IMR-90 (cell line): ENCODE data around the gene RFTN1. TPM values are rescaled to one million over a fixed set of nuclear protein-coding genes. Genes with fewer than 3 reads are reported as not detected.
A peak's percentile ranks its signal among the peaks of the same experiment; 100 is the strongest.

Source experiments
- ATAC-seq: fragments of 200-7000 bp; cut with Tn5 transposase; 2 replicates; pipeline ENCODE4 v1.9.1; 2020; ENCODE audit warnings: low read depth, mild to moderate bottlenecking, moderate library complexity
- Bru-seq: library from RNA; stranded (reverse); fragments of 400-500 nt; gene quantifications from one replicate; lab custom pipeline; 2021; lab: Mats Ljungman, UMichigan
- BruChase-seq, 2 experiments: library from RNA; stranded (reverse); fragments of 400-500 nt; gene quantifications; one replicate each; lab custom pipeline; 2021; lab: Mats Ljungman, UMichigan
- BruUV-seq: library from RNA; stranded (reverse); fragments of 400-500 nt; replicated peaks from 2 replicates; lab custom pipeline; 2021; lab: Mats Ljungman, UMichigan
- CTCF ChIA-PET: fragments of 300-600 bp; formaldehyde crosslinking; extraction: SDS; loops from one replicate; lab custom pipeline; 2021; ENCODE audit warnings: antibody characterized with exemption; lab: Yijun Ruan, JAX
- POLR2A ChIA-PET: fragments of 300-600 bp; sonication (Branson Sonifier 250); formaldehyde crosslinking; loops from one replicate; lab custom pipeline; 2022; ENCODE audit warnings: antibody characterized with exemption; ENCODE audit not compliant: unreplicated experiment; lab: Charles Lee
- DNase-seq: peaks from one replicate; pipeline ENCODE4 v3.0.0; 2013
- H2AFZ ChIP-seq: replicated peaks from 2 replicates; pipeline ENCODE3; 2013; ENCODE audit warnings: low read length, mild to moderate bottlenecking; ENCODE audit not compliant: poor library complexity
- H2AK5ac ChIP-seq: 2 replicates; pipeline ENCODE4 v1.6.1; 2013; ENCODE audit warnings: low read depth, low read length, inconsistent platforms
- H2AK9ac ChIP-seq: replicated peaks from 2 replicates; pipeline ENCODE3; 2013; ENCODE audit warnings: mild to moderate bottlenecking, low read depth, low read length, moderate library complexity; ENCODE audit not compliant: poor library complexity
- H2BK120ac ChIP-seq: 2 replicates; pipeline ENCODE4 v1.6.1; 2013; ENCODE audit warnings: low read depth, low read length, inconsistent platforms
- H2BK15ac ChIP-seq: 3 replicates; pipeline ENCODE4 v1.6.1; 2013; ENCODE audit warnings: low read depth, low read length, inconsistent platforms
- H2BK20ac ChIP-seq: 2 replicates; pipeline ENCODE4 v1.6.1; 2013; ENCODE audit warnings: low read depth, mild to moderate bottlenecking, inconsistent platforms, low read length, moderate library complexity
- H2BK5ac ChIP-seq: 2 replicates; pipeline ENCODE4 v1.6.1; 2013; ENCODE audit warnings: mild to moderate bottlenecking, low read depth, low read length, inconsistent platforms; ENCODE audit not compliant: poor library complexity, severe bottlenecking
- H3K14ac ChIP-seq: replicated peaks from 2 replicates; pipeline ENCODE4 v1.6.1; 2013; ENCODE audit warnings: low read depth, low read length, inconsistent platforms
- H3K18ac ChIP-seq: 2 replicates; pipeline ENCODE4 v1.6.1; 2013; ENCODE audit warnings: low read depth, low read length, control low read depth
- H3K23ac ChIP-seq: 2 replicates; pipeline ENCODE4 v1.6.1; 2013; ENCODE audit warnings: low read depth, low read length, inconsistent platforms
- H3K27ac ChIP-seq: 2 replicates; pipeline ENCODE4 v1.5.1; 2013; ENCODE audit warnings: mild to moderate bottlenecking, control low read depth, low read length; ENCODE audit not compliant: insufficient read depth
- H3K27me3 ChIP-seq: 2 replicates; pipeline ENCODE4 v1.6.1; 2013; ENCODE audit warnings: low read length; ENCODE audit not compliant: control insufficient read depth, insufficient read depth
- H3K36me3 ChIP-seq: 2 replicates; pipeline ENCODE4 v1.6.1; 2013; ENCODE audit warnings: low read length, mixed read lengths; ENCODE audit not compliant: control insufficient read depth, insufficient read depth
- H3K4ac ChIP-seq: 2 replicates; pipeline ENCODE4 v1.6.1; 2013; ENCODE audit warnings: low read depth, low read length, inconsistent platforms
- H3K4me1 ChIP-seq: 2 replicates; pipeline ENCODE4 v1.6.1; 2013; ENCODE audit warnings: low read length, mixed read lengths; ENCODE audit not compliant: control insufficient read depth, insufficient read depth
- H3K4me2 ChIP-seq: 2 replicates; pipeline ENCODE4 v1.6.1; 2013; ENCODE audit warnings: low read depth, mild to moderate bottlenecking, control low read depth, low read length, moderate library complexity
- H3K4me3 ChIP-seq: 2 replicates; pipeline ENCODE4 v1.5.1; 2013; ENCODE audit warnings: low read depth, mild to moderate bottlenecking, control low read depth, low read length, moderate library complexity; ENCODE audit not compliant: insufficient read depth
- H3K56ac ChIP-seq: 2 replicates; pipeline ENCODE4 v1.6.1; 2013; ENCODE audit warnings: low read length, inconsistent platforms; ENCODE audit not compliant: insufficient read depth; ENCODE audit errors: extremely low read depth
- H3K79me1 ChIP-seq, 2 experiments: 2 replicates each; pipeline ENCODE4 v1.6.1; 2013; ENCODE audit warnings: low read length in 2 of 2, inconsistent platforms in 1 of 2, low read depth in 1 of 2
- H3K9ac ChIP-seq: 2 replicates; pipeline ENCODE4 v1.6.1; 2013; ENCODE audit warnings: low read depth, low read length, control low read depth
- H3K9me1 ChIP-seq: 2 replicates; pipeline ENCODE4 v1.6.1; 2013; ENCODE audit warnings: low read length, inconsistent platforms; ENCODE audit not compliant: insufficient read depth
- H3K9me3 ChIP-seq: 2 replicates; pipeline ENCODE4 v1.6.1; 2013; ENCODE audit warnings: low read length; ENCODE audit not compliant: control insufficient read depth, insufficient read depth
- H4K20me1 ChIP-seq: 2 replicates; pipeline ENCODE4 v1.6.1; 2013; ENCODE audit warnings: low read length, inconsistent platforms; ENCODE audit not compliant: insufficient read depth
- H4K5ac ChIP-seq: 2 replicates; pipeline ENCODE4 v1.6.1; 2013; ENCODE audit warnings: mild to moderate bottlenecking, low read depth, low read length, control low read depth
- H4K8ac ChIP-seq, 2 experiments: 2 replicates each; pipeline ENCODE4 v1.6.1; 2013; ENCODE audit warnings: low read depth in 2 of 2, low read length in 2 of 2, control low read depth in 1 of 2, inconsistent platforms in 1 of 2
- H4K91ac ChIP-seq: 2 replicates; pipeline ENCODE4 v1.6.1; 2013; ENCODE audit warnings: low read depth, low read length, inconsistent platforms; ENCODE audit not compliant: insufficient read depth
- CEBPB ChIP-seq: IDR thresholded peaks from 2 replicates; pipeline ENCODE4 v1.6.1; 2012; ENCODE audit warnings: low read depth, low read length, improper control_type of control experiment
- MAZ ChIP-seq: IDR thresholded peaks from 2 replicates; pipeline ENCODE4 v1.6.1; 2012; ENCODE audit warnings: low read depth, mild to moderate bottlenecking, low read length, improper control_type of control experiment, moderate library complexity, borderline replicate concordance
- MXI1 ChIP-seq: IDR thresholded peaks from 2 replicates; pipeline ENCODE4 v1.6.1; 2012; ENCODE audit warnings: low read depth, mild to moderate bottlenecking, low read length, moderate library complexity, borderline replicate concordance
- NFE2L2 ChIP-seq: fragments of 150-350 bp; IDR thresholded peaks from 2 replicates; pipeline ENCODE4 v1.6.1; 2016; ENCODE audit warnings: low read depth, mild to moderate bottlenecking, low read length
- POLR2A ChIP-seq: IDR thresholded peaks from 2 replicates; pipeline ENCODE4 v1.6.1; 2012; ENCODE audit warnings: mild to moderate bottlenecking, low read depth, low read length
- WGBS, 2 experiments: methylation state at CpG; one replicate each; pipeline versions ENCODE4 v1.1.5 to v1.1.7; 2013; ENCODE audit warnings: missing lambda C conversion rate in 2 of 2; ENCODE audit not compliant: insufficient read length in 1 of 2; ENCODE audit errors: extremely low coverage in 2 of 2; 5-methylcytosine and 5-hydroxymethylcytosine counted together
- dilution Hi-C: fragments of 300-500 bp; cut with HindIII; formaldehyde crosslinking; loops from one replicate; pipeline ENCODE4 v1.14.3; 2018; ENCODE audit warnings: low sequenced_read_pairs; ENCODE audit not compliant: unreplicated experiment
- in situ Hi-C: fragments of 300-500 bp; cut with MboI; formaldehyde crosslinking; loops from 3 replicates; pipeline ENCODE4 v1.14.3; 2019; ENCODE audit warnings: low sequenced_read_pairs, inconsistent platforms, mixed read lengths
- intact Hi-C: fragments of 100-400 bp; cut with micrococcal nuclease; formaldehyde crosslinking; loops from 2 replicates; pipeline ENCODE4 v1.10.0; 2022
- long read RNA-seq: library from polyadenylated mRNA; unstranded; transcript quantifications from one replicate; pipeline ENCODE4 v2.0.0, GENCODE V29; 2021; ENCODE audit not compliant: unreplicated experiment
- polyA plus RNA-seq, 3 experiments: library from polyadenylated mRNA; depleted of rRNA; stranded (reverse); fragments of >200 nt; gene quantifications; 2 replicates each; pipeline ENCODE4 v1.2.3, GENCODE V29; 2012; ENCODE audit warnings: low replicate concordance in 1 of 3
- total RNA-seq: library from RNA; depleted of rRNA; stranded (reverse); fragments of >200 nt; gene quantifications from 2 replicates; pipeline ENCODE4 v1.2.3, GENCODE V29; 2012; rRNA removed

RFTN1 gene
- total RNA-seq, result 52.0 and 52.2 TPM in 2 replicates
- 44.8 and 45.0 TPM in 2 replicates for polyA plus RNA-seq (2012; rRNA removed)
- 37.9 and 67.2 TPM in 2 replicates for polyA plus RNA-seq (2012; cell fraction: cytosol; rRNA removed)
- 19.1 and 28.3 TPM in 2 replicates for polyA plus RNA-seq (2012; cell fraction: nucleus; rRNA removed; ENCODE audit: low replicate concordance)
- percentile 93 among the genes with signal in this experiment for Bru-seq, nascent RNA
- percentile 69 among the genes with signal in this experiment for BruChase-seq, experiment 1, labeled RNA remaining after a 6-hour chase
- percentile 67 among the genes with signal in this experiment for BruChase-seq, experiment 2, labeled RNA remaining after a 2-hour chase
- long read RNA-seq, transcript RFTN1-201 (10 exons, 2,982 nt), result major isoform, 46 of 78 reads
- long read RNA-seq, partial matches to known transcripts, result 7 of 78 reads
- long read RNA-seq, other reads (novel, unspliced or antisense), result 25 of 78 reads

GRCh38 chr3:16513141-16514020 lies at the start of gene RFTN1:
Gene RFTN1, minus strand, starts transcription at chr3:16513699. Its CDS starts 19,830 bp downstream, at chr3:16493869.
- Histone ChIP-seq H4K5ac (peak within 1 kb of the TSS; percentile 90), H3K27me3 (no peaks in the 10 kb centered on the region), H2BK20ac (peak within 1 kb of the TSS; percentile 84), H3K27ac (peak within 1 kb of the TSS; percentile 96), H3K4ac (peak within 1 kb of the TSS; percentile 98), H3K4me1 (peaks cover 17% of the 10 kb centered on the region), H3K79me1 (peaks cover 9 to 50% of the 10 kb centered on the region in 2 experiments; a peak in 3 of 4 replicates), H2BK5ac (peak within 1 kb of the TSS; percentile 94), H3K18ac (peak within 1 kb of the TSS; percentile 94), H2BK120ac (peak within 1 kb of the TSS; percentile 97), H2AK5ac (peak within 1 kb of the TSS; percentile 92), H3K9me1 (peaks cover 9% of the 10 kb centered on the region), H3K23ac (peak within 1 kb of the TSS; percentile 87), H2AFZ (peak within 1 kb of the TSS; percentile 96), H3K4me2 (peak within 1 kb of the TSS; percentile 97), H3K9ac (peak within 1 kb of the TSS; percentile 98), H3K56ac (peak within 1 kb of the TSS; percentile 81), H3K14ac (peak within 1 kb of the TSS; percentile 94), H4K20me1 (peaks cover 34% of the 10 kb centered on the region), H3K4me3 (peak within 1 kb of the TSS; percentile 96), H4K8ac (peak within 1 kb of the TSS; percentile 87 to 94), H4K91ac (peak within 1 kb of the TSS; percentile 94), H3K9me3 (no peaks in the 10 kb centered on the region), H3K36me3 (no peaks in the 10 kb centered on the region; the same call in 1 of the 2 replicates), H2BK15ac (peak within 1 kb of the TSS; percentile 85; the same call in 2 of the 3 replicates), H2AK9ac (peak within 1 kb of the TSS; percentile 94)
- in situ Hi-C loops, result no loop called here
- DNase-seq (peak; percentile 70), ATAC-seq (peak; percentile 75)
- intact Hi-C loops, result loop anchor here (2.0 to 5.0 kb wide), 3 partner anchors 36 to 126 kb away; no protein-coding TSS in a partner anchor
- ChIA-PET CTCF (interaction anchor here (1.0 kb wide), 1 partner anchor 223 kb away, joined by 3 read pairs; no protein-coding TSS in a partner anchor), POLR2A (no interaction called here)
- TF ChIP-seq MXI1, result peak; percentile 29; the same call in 1 of the 2 replicates
- TF ChIP-seq MAZ, result peak; percentile 30; the same call in 1 of the 2 replicates
- TF ChIP-seq POLR2A, result peak; percentile 69
- TF ChIP-seq CEBPB, result no peak
- no peak for TF ChIP-seq NFE2L2
- no TSS peak for BruUV-seq
- dilution Hi-C loops, result no loop called here
- WGBS, 2 experiments, result 1% methylated on average over 40 of the region's 92 CpGs; no CpG with 5 or more reads in 1 of the 2 experiments
